Inflammatory macrophage treated with lipopolysaccharide for 4 hours (primary cell): ENCODE results near the gene COA5.

Experiments used
- DNase-seq: peaks from one replicate; pipeline ENCODE4 v3.0.0-alpha.2; 2020

Gene COA5, protein sequence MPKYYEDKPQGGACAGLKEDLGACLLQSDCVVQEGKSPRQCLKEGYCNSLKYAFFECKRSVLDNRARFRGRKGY

DNA sequence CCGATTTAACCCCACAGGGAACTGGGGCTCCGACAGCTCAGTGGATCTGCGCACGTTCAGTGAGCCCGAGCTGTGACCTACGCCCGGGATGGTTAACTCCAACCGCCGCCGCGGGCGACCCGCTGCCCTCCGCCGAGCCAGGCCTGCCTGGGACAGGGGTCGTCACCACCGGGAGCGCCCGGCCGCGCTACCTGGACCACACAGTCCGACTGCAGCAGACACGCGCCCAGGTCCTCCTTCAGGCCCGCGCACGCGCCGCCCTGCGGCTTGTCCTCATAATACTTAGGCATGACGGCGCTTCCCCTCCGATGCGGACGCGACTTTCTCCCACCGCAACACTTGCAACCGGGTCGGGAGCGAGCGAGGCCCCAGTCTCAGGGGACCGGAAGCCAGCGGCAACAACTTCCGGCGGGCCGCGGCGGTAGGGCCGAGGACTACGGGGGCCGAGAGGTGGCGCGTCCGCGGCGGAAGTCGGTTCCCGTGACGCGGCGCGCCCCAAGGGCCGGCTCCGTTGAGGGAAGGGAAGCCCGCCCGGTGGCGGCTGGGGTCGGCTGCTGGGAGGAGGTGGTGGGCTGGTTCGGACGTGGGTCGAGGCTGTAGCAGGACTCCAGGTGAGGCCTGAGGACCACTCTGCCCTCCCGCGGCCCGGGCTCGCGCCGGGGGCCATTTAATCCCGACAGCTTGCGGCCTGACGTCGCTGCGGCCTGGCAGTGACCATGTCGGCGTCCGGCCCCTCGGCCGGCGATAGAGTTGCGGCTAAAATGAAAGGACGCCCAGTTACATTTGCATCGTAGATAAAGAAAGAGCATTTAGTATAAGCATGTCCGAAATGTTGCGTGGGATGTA is at the start of gene COA5, which contains the start of gene UNC50:
TSS of gene COA5 (minus strand) at position 397 of the 846 bp plus-strand sequence. CDS start at position 290, 107 bp downstream.
TSS of gene UNC50 (plus strand) at position 474 of the 846 bp plus-strand sequence. CDS start 1,171 bp downstream, outside the sequence.
- peak; percentile 95 for DNase-seq

- peak; percentile 75 for DNase-seq
Measured at GRCh38 chr2:98656800-98657199, 48.5 kb upstream of the COA5 start.

DNA sequence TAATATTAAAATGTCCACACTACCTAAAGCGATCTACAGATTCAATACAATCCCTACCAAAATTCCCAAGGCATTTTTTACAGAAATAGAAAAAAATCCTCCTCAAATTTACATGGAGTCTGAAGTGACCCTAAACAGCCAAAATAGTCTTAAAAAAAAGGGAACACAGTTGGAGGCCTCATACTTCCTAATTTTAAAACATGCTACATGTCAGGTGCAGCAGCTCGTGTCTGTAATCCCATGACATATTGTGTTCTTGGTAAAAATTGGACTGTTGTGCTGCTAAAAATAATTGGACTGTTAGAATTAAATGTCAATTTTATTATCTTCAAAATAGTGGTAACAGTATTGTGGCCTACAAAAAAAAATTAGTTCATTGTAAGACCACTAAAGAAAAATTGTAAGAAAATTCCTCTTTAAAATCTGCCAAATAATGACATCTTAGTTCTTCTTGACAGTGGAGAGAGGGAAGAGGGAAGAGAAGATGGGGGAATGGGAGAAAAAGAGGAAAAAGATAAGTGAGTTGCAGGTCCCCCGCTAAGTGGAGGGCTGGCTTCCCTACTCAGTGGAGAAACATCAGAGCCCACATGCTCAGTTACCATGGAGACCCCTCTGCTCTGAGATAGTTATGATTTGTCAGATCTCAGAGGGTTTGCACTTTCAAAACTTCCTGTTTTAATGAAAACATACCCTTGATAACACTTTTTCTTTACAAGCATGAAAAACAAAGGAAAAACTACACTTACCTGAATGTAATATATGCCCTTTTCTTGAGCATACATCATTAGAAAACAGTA is 46.6 kb upstream of the COA5 start:
- DNase-seq, result peak; percentile 47

DNA sequence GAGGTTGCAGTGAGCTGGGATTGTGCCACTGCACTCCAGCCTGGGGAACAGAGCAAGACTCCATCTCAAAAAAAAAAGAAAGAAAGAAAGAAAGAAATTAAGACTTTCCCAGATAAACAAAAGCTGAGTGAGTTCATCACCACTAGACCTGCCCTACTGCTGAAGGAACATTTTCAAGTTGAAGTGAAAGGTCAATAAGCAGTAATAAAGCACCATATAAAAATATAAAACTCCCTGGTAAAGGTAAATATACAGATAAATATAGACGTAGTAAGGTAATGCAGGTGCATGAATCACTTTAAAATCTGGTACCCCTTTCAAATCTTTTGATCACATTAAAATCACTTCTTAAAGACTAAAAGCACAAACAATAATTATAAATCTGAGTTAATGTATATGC is 42.7 kb upstream of the COA5 start:
- no peak for DNase-seq

DNA sequence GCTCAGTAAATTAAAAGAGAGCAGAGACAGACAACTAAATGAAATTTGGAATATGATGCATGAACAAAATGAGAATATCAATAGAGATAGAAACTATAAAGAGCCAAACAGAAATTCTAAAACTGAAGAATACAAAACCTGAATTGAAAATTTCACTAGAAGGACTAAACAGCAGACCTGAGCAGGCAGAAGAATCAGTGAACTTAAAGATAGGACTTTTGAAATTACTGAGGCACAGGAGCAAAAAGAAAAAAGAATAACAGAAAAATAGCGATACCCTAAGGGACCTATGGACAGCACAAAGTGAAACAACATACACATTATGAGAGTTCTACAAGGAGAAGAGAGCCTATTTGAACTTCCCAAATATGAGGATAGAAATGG is 41.7 kb upstream of the COA5 start:
- DNase-seq, result no peak

DNA sequence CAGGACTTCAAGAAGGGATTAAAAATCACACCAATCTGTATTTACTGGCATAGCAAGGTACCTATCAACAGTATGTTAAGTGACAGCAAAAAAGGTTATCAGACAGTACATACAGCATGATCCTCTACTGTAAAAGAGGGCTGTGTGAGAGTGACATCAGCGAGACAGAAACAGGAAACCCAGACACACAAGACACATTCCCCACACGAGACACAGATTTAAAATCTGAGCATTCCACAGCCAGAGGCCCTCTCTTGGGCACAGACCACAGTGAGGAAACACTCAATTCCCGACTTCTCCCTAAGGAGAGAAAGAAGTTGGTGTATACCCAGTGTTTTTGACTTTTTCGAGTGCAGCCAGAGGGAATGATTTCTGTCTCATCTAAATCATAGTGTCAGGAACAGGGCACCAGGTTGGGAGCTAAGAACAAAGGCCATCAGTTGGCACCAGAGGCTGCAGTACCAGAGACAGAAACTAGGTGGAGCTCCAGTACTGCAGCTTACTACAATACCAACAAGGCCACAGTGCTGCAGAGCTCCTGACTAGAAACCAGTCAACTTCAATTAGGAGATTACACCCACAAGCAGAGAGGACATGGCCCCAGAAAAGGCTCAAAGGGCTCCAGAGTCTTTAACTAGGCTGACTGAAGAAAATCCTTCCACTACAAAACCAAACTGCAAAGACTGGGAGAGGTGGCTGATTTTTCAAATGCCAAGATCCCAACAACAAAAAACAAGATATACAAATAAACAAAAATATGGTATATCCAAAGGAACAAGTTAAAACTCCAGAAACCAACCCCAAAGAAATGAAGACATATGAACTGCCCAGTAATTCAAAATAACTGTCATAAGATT is 41.1 kb upstream of the COA5 start:
- peak; percentile 76 for DNase-seq

GRCh38 chr2:98648451-98648850 is 40.1 kb upstream of the COA5 start:
- DNase-seq, result no peak

DNA sequence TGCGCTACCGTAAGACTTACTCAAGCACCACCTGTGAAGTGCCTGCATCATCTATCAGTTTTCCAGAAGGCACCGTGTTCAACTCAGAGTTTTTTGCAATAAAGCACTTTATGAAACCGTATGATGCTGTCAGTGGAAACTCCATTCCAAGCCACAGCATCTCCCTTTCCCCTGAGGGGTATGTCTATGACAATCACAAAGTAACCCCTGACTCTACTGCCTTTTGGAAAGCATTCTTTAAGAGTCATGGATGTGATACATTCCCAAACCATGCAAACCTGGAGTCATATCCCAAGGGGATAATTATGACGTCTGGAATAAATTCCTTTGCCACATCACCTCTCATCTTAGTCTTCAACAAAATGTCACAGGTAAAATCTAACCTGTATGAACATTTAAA is 39.3 kb upstream of the COA5 start:
- DNase-seq, result no peak

DNA sequence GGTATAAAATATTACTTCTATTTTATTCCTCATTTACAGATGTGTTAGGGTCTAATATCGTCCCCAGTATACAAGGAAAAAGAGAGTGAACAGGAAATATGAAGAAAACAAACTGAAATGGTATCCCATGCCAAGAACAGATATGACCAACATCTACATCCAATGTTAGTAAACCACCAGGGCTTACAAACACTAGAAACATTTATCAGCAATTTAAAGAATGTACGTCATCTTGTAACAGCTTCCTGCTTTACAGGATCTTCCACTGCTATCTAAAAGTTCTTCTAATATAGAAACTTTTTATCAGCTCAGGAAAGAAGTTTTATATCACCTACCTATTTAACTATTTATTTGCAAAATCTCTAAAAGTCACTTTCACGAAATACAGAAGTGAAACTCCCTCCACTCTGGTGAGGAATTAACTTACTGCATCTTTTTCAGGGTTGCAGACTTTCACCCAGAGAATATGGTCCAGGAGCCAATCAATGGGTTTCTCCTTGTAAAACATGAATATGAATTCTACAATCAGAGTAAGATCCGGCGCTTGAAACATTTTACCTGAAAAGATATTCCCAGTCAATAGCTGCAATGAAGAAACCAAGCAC is 35.3 kb upstream of the COA5 start:
- DNase-seq, result no peak

DNA sequence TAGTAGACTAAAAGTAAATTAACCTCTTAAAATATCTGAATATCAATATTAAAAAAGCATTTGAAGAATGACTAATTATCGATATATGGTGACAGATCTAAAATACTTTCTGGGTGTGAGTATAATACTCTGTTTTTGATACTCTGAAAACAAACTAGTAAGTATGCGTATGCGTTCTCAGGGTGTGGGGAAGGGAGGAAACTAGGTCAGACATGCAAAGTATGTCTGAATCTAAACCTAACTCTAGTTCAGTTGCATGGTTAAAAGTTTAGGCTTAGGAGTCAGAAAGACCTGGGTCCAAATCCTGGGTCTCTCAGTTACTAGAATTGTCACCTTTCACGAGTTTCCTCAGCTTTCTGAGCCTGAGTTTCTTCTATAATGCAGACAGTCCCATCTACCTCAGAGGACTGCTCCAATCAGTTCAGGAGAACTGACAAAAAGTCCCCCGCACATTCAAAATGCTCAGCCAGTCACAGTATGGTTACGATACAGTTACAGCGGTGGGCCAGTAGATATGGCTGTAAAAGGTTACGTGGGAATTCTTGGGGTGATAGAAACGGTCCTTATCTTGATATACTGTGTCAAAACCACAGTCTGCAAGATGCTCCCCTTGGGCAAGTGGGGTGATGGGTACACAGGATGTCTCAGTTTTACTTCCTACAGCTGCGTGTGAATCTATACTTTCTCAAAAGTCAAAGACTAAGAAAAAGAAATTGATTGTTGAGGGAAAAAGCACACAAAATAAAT is 29.3 kb upstream of the COA5 start:
- no peak for DNase-seq

DNA sequence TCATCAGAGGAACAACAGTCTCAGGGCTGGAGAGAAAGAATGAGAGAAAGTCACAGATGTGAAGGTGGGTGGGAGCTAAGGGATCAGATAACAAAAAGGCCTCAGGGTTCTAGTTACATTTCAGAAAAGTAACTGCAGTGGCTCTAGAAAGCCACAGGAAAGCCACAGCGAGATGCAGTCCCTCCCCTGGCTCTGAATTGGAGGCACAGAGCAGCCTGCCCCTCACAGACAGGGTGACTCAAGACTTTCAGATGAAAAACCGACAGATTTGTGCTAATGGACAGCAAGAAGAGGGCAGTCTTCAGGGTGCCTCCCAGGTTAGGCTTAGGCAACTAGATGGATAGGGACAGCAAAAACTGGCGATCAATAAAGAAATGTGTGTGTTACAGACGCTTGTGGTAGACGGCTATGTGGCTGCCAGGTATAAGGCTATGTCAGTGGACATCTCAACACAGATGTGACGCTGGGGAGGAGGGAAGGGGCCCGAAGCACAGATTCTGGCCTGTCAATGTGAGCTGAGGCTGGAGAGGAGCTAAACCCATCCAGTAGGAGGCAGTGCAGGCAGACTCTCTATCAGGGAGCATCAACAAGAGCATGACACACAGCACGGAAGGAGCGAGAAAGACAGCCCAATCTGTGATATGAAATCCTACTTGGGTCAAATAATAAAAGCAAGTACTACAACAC is 26.2 kb upstream of the COA5 start:
- DNase-seq, result no peak

DNA sequence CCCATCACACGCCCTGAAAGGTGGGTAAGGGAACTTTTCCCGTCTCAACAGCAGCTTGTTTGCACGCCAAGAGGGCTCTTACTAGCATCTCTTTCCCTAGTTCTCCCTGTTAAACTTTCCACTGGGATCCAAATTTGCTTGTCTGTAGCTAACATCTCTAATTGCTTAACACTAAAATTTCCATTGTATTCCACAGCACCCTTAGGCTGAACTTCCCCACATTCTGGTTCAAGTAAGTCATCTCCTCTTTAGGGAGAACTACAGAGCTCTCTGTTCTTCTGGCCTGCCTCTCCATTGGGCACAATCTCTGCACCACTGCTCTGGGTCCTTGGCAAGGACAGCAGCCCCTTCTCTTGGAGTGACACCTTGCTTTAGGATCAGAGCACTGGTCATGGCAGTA is 24.0 kb upstream of the COA5 start:
- DNase-seq, result no peak

GRCh38 chr2:98623657-98624056 is 15.3 kb upstream of the COA5 start:
- no peak for DNase-seq

- DNase-seq, result no peak
Measured at GRCh38 chr2:98617149-98617548, 8.8 kb upstream of the COA5 start.

GRCh38 chr2:98615481-98615880 is 7.2 kb upstream of the COA5 start:
- no peak for DNase-seq

- DNase-seq, result no peak
Measured at GRCh38 chr2:98614024-98614739, 5.9 kb upstream of the COA5 start.

DNA sequence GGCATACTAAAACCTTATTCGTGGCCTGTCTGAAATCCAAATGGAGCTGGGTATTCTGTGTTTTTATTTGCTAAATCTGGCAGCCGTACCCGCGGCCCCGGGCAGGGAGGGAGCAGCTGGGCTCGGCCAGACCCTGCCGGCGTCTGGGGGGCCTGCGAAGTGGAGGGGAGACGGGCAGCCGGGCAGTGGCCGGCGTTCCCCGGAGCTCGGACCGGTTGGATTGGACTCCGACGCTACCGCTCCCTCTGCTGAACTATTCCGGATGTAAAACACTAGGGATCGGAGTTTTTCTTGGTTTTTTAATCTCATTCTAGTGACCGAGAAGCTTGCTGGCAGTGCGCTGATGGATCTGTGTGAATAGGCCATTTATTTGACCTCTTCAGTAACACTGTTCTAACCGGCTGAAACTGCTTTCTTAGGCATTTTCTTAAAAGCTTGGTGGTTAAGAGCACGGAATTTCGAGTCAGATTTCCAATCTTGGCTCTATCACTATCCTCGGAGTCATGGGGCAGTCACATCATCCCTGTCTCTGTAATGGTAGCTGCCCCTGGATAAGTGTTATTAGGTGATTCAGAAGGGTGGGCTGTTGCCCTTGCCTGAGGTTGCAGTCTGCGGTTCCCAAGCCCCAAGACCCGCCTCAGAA is 771 bp upstream of the COA5 start:
- DNase-seq, result peak; percentile 31

- no peak for DNase-seq
Measured at GRCh38 chr2:98607741-98608115, 584 bp downstream of the COA5 start.

GRCh38 chr2:98607104-98607503 is 1.2 kb downstream of the COA5 start:
- DNase-seq, result no peak

- DNase-seq, result no peak
Measured at GRCh38 chr2:98606431-98606830, 1.9 kb downstream of the COA5 start.
